ENCODE results near the gene RBMY1D. TPM values are rescaled to one million over a fixed set of nuclear protein-coding genes. Genes with fewer than 3 reads are reported as not detected.
A peak's percentile ranks its signal among the peaks of the same experiment; 100 is the strongest.

Gene RBMY1D
- total and polyA plus RNA-seq, 8 donors = not detected

- no peaks in the 10 kb centered on the region for H3K36me3 ChIP-seq
- no peaks in the 10 kb centered on the region for H3K4me1 ChIP-seq
- 66 to 67% (median 67%) methylated on average over 8 of the region's 8 CpGs; no CpG with 5 or more reads in 2 of the 5 donors for WGBS, 5 donors
- H3K27me3 ChIP-seq = no peaks in the 10 kb centered on the region
- H3K27ac ChIP-seq = no peak overlapping the region
- DNase-seq = no peak
- H3K9me3 ChIP-seq = no peaks in the 10 kb centered on the region
- intact Hi-C loops (cut with DNase I; ENCODE audit: low total_unique reads) = no loop called here
- TF ChIP-seq EP300 (IDR thresholded peaks at IDR 0.05) (no peak), CTCF (IDR thresholded peaks at IDR 0.05) (no peak), POLR2A (IDR thresholded peaks at IDR 0.05) (no peak), POLR2AphosphoS5 (IDR thresholded peaks at IDR 0.05) (no peak)
- no peak overlapping the region for H3K4me3 ChIP-seq
Measured at GRCh38 chrY:21836343-21836742, 58.0 kb downstream of the RBMY1D start.

GRCh38 chrY:21835052-21835451, 59.3 kb downstream of the RBMY1D start:
- WGBS, 5 donors = 66 to 87% (median 75%) methylated on average over 3 to 7 of the region's 7 CpGs; no CpG with 5 or more reads in 2 of the 5 donors
- no peaks in the 10 kb centered on the region for H3K27me3 ChIP-seq
- no peaks in the 10 kb centered on the region for H3K4me1 ChIP-seq
- intact Hi-C loops (cut with DNase I; ENCODE audit: low total_unique reads) = no loop called here
- no peak overlapping the region for H3K4me3 ChIP-seq
- peak in 1 of 3 donors; percentile 49 for TF ChIP-seq POLR2AphosphoS5 (IDR thresholded peaks at IDR 0.05)
- no peak for TF ChIP-seq CTCF (IDR thresholded peaks at IDR 0.05)
- no peaks in the 10 kb centered on the region for H3K36me3 ChIP-seq
- H3K9me3 ChIP-seq = no peaks in the 10 kb centered on the region
- no peak overlapping the region for H3K27ac ChIP-seq
- DNase-seq = no peak

Other genes with a start within 250 kb of the RBMY1D start
- not detected for gene RBMY1E, start 23.5 kb upstream of the RBMY1D start, total RNA-seq
- not detected for gene RBMY1E, start 23.5 kb upstream of the RBMY1D start, polyA plus RNA-seq